Measurements from ENCODE around the gene SQOR. TPM values are rescaled to one million over a fixed set of nuclear protein-coding genes. Genes with fewer than 3 reads are reported as not detected.
A peak's percentile ranks its signal among the peaks of the same experiment; 100 is the strongest.

SQOR gene
- total RNA-seq, 3 donors from 2014 or later (not counting 1 experiment from before 2014, with no cell fraction given): 22.8 to 36.5 (median 29.9) TPM

- Histone ChIP-seq H3K9me3 (ENCODE audit: control insufficient read depth, insufficient read depth, low read length) (no peaks in the 10 kb centered on the region), H3K27ac (ENCODE audit: low read length) (peak overlapping the region; percentile 94), H3K27me3 (ENCODE audit: control insufficient read depth, insufficient read depth, low read length) (no peaks in the 10 kb centered on the region), H3K36me3 (ENCODE audit: control insufficient read depth, insufficient read depth, low read length) (peaks cover 5% of the 10 kb centered on the region), H3K4me3 (ENCODE audit: low read length) (peak overlapping the region; percentile 68), H3K4me1 (ENCODE audit: control insufficient read depth, insufficient read depth, low read length) (peaks cover 15% of the 10 kb centered on the region)
- peaks cover 39% of the 10 kb centered on the region in 2 donors for H3K4me1 Mint-ChIP-seq
- no peaks in the 10 kb centered on the region for H3K9me3 Mint-ChIP-seq
- intact Hi-C loops (cut with micrococcal nuclease): loop anchor here (10.0 kb wide), 2 partner anchors 384 to 874 kb away; partner anchors contain the start of genes B2M and PATL2
- ATAC-seq: no peak
- peak overlapping the region; percentile 99 to 100 for H3K27ac Mint-ChIP-seq
- peak in 1 of 2 donors; percentile 19 for DNase-seq
- no peaks in the 10 kb centered on the region for H3K27me3 Mint-ChIP-seq (ENCODE audit: low read depth in 2 of 2)
- TF ChIP-seq CTCF (IDR thresholded peaks at IDR 0.05): no peak
- WGBS (ENCODE audit: insufficient coverage): 78% methylated on average over 3 of the region's 6 CpGs
- H3K4me3 Mint-ChIP-seq: peak overlapping the region; percentile 97
- no peaks in the 10 kb centered on the region for H3K36me3 Mint-ChIP-seq
These were observed 46.5 kb upstream of the SQOR start for GRCh38 chr15:45588219-45588875.

GRCh38 chr15:45589256-45589655, 45.6 kb upstream of the SQOR start:
- H3K36me3 Mint-ChIP-seq: no peaks in the 10 kb centered on the region
- intact Hi-C loops (cut with micrococcal nuclease): loop anchor here (10.0 kb wide), 2 partner anchors 384 to 874 kb away; partner anchors contain the start of genes B2M and PATL2
- ATAC-seq (no peak), DNase-seq (no peak)
- H3K9me3 ChIP-seq (ENCODE audit: control insufficient read depth, insufficient read depth, low read length): no peaks in the 10 kb centered on the region
- no peaks in the 10 kb centered on the region for H3K27me3 Mint-ChIP-seq (ENCODE audit: low read depth in 2 of 2)
- no peaks in the 10 kb centered on the region for H3K9me3 Mint-ChIP-seq
- H3K27me3 ChIP-seq (ENCODE audit: control insufficient read depth, insufficient read depth, low read length): no peaks in the 10 kb centered on the region
- peaks cover 15% of the 10 kb centered on the region for H3K4me1 ChIP-seq (ENCODE audit: control insufficient read depth, insufficient read depth, low read length)
- peaks cover 9% of the 10 kb centered on the region for H3K36me3 ChIP-seq (ENCODE audit: control insufficient read depth, insufficient read depth, low read length)
- no peak overlapping the region for H3K27ac ChIP-seq (ENCODE audit: low read length)
- WGBS (ENCODE audit: insufficient coverage): 82% methylated on average over 5 of the region's 5 CpGs
- H3K4me3 ChIP-seq (ENCODE audit: low read length): no peak overlapping the region
- peak overlapping the region; percentile 97 for H3K4me3 Mint-ChIP-seq
- H3K4me1 Mint-ChIP-seq: peaks cover 45 to 47% of the 10 kb centered on the region in 2 donors
- no peak for TF ChIP-seq CTCF (IDR thresholded peaks at IDR 0.05)
- peak overlapping the region in 1 of 2 donors; percentile 99 for H3K27ac Mint-ChIP-seq

- Mint-ChIP-seq H3K4me3 (no peak overlapping the region), H3K36me3 (no peaks in the 10 kb centered on the region), H3K9me3 (no peaks in the 10 kb centered on the region), H3K4me1 (peaks cover 9 to 11% of the 10 kb centered on the region in 2 donors), H3K27me3 (ENCODE audit: low read depth in 2 of 2) (no peaks in the 10 kb centered on the region), H3K27ac (peak overlapping the region in 1 of 2 donors; percentile 61)
- H3K4me3 ChIP-seq (ENCODE audit: low read length): no peak overlapping the region
- H3K9me3 ChIP-seq (ENCODE audit: control insufficient read depth, insufficient read depth, low read length): no peaks in the 10 kb centered on the region
- H3K36me3 ChIP-seq (ENCODE audit: control insufficient read depth, insufficient read depth, low read length): peaks cover 9% of the 10 kb centered on the region
- WGBS (ENCODE audit: insufficient coverage): 91% methylated on average over 2 of the region's 2 CpGs
- no peaks in the 10 kb centered on the region for H3K4me1 ChIP-seq (ENCODE audit: control insufficient read depth, insufficient read depth, low read length)
- intact Hi-C loops (cut with micrococcal nuclease): no loop called here
- ATAC-seq (no peak), DNase-seq (no peak)
- H3K27ac ChIP-seq (ENCODE audit: low read length): no peak overlapping the region
- no peak for TF ChIP-seq CTCF (IDR thresholded peaks at IDR 0.05)
- H3K27me3 ChIP-seq (ENCODE audit: control insufficient read depth, insufficient read depth, low read length): no peaks in the 10 kb centered on the region
These were observed 40.5 kb upstream of the SQOR start for GRCh38 chr15:45594319-45594718.

All from natural killer cell (primary cell).